SK-N-SH (cell line): Measurements from ENCODE around the gene SLC10A6.
"Not testable (repeated sequence)": the region's sequence is repeated elsewhere in the genome, so short reads cannot be mapped to it uniquely, and the experiment has no call there.

Source experiments
- EZH2phosphoT487 ChIP-seq: fragments of 200-600 bp; sonication (generic); IDR thresholded peaks from 2 replicates; pipeline ENCODE4 v1.6.1; 2017; ENCODE audit warnings: low read depth, mixed run types, mild to moderate bottlenecking, antibody characterized with exemption, moderate library complexity, borderline replicate concordance
- GABPA ChIP-seq: IDR thresholded peaks from 2 replicates; pipeline ENCODE4 v1.4.0; 2012; ENCODE audit warnings: low read depth, mild to moderate bottlenecking
- JUND ChIP-seq: IDR thresholded peaks from 2 replicates; pipeline ENCODE4 v1.4.0; 2012
- MXI1 ChIP-seq: IDR thresholded peaks from 2 replicates; pipeline ENCODE4 v1.6.1; 2012; ENCODE audit warnings: mild to moderate bottlenecking, low read depth, low read length, improper control_type of control experiment
- RXRA ChIP-seq: IDR thresholded peaks from 2 replicates; pipeline ENCODE4 v1.4.0; 2012; ENCODE audit warnings: low read depth, mild to moderate bottlenecking, borderline replicate concordance
- YY1 ChIP-seq: IDR thresholded peaks from 2 replicates; pipeline ENCODE4 v1.4.0; 2012; ENCODE audit warnings: low read depth, mild to moderate bottlenecking
- TF ChIP-seq, protein P1 (sequence below): IDR thresholded peaks from 2 replicates; pipeline ENCODE4; 2012
- TF ChIP-seq, protein P2 (sequence below): fragments of 200-600 bp; sonication (generic); IDR thresholded peaks from 2 replicates; pipeline ENCODE4 v1.6.1; 2017; ENCODE audit warnings: antibody characterized with exemption, mild to moderate bottlenecking, moderate library complexity

DNA sequence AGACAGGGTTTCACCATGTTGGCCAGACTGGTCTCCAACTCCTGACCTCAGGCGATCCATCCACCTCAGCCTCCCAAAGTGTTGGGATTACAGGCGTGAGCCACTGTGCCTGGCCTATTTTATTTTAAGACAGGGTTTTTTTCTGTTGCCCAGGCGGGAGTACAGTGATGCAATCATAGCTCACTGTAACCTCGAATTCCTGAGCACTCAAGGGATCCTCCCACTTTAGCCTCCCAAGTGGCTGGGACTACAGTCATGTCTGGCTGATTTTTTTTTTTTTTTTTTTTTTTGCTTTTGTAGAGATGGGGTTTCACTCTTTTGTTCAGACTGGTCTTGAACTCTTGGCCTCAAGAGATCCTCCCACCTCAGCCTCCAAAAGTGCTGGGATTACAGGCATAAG, 26.3 kb upstream of the SLC10A6 start:
- TF ChIP-seq RXRA, YY1, JUND, MXI1, EZH2phosphoT487, GABPA: not testable (repeated sequence)
- TF ChIP-seq, protein P1, sequence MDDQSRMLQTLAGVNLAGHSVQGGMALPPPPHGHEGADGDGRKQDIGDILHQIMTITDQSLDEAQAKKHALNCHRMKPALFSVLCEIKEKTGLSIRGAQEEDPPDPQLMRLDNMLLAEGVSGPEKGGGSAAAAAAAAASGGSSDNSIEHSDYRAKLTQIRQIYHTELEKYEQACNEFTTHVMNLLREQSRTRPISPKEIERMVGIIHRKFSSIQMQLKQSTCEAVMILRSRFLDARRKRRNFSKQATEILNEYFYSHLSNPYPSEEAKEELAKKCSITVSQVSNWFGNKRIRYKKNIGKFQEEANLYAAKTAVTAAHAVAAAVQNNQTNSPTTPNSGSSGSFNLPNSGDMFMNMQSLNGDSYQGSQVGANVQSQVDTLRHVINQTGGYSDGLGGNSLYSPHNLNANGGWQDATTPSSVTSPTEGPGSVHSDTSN = not testable (repeated sequence)
- TF ChIP-seq, protein P2, sequence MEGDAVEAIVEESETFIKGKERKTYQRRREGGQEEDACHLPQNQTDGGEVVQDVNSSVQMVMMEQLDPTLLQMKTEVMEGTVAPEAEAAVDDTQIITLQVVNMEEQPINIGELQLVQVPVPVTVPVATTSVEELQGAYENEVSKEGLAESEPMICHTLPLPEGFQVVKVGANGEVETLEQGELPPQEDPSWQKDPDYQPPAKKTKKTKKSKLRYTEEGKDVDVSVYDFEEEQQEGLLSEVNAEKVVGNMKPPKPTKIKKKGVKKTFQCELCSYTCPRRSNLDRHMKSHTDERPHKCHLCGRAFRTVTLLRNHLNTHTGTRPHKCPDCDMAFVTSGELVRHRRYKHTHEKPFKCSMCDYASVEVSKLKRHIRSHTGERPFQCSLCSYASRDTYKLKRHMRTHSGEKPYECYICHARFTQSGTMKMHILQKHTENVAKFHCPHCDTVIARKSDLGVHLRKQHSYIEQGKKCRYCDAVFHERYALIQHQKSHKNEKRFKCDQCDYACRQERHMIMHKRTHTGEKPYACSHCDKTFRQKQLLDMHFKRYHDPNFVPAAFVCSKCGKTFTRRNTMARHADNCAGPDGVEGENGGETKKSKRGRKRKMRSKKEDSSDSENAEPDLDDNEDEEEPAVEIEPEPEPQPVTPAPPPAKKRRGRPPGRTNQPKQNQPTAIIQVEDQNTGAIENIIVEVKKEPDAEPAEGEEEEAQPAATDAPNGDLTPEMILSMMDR = not testable (repeated sequence)
